Hematopoietic multipotent progenitor cell treated with erythropoietin and hydrocortisone succinate and interleukin-3 and kit ligand, for 4 days (in vitro differentiated cells): Measurements from ENCODE around the gene DNHD1.

Experiments used
- DNase-seq: peaks from one replicate; pipeline ENCODE4 v3.0.0-alpha.2; 2015

The DNHD1 gene

DNA sequence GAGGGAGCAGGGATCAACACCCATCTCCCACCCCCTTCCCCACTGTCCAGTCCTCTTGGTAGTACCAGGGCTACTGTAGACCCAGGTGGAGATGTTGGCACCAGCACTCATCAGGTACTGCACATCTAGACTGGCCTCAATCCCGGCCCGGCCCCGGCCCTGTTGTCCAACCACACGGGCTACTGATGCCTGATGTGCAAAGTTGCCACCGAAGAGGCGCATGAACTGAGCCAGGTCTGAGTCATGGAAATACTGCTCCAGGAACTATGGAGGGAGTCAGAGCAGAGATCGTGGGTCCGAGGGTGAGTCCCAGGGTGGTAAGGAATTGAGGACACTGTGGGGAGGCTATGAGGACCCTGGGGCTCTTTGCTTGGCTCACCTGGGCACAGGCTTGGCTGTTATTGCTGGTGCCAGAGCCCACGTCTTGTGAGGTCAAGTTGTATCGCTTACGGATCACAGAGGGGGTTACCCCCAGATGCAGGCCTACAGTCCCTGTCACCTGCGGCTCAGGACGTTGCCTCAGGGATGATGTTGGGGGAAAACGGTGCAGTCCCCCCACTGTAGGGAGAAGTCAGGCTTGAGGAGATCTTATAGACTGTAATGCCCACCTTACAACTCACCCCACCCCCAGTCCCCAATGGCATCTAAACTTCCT lies 119.6 kb downstream of the DNHD1 start:
- no peak for DNase-seq

DNA sequence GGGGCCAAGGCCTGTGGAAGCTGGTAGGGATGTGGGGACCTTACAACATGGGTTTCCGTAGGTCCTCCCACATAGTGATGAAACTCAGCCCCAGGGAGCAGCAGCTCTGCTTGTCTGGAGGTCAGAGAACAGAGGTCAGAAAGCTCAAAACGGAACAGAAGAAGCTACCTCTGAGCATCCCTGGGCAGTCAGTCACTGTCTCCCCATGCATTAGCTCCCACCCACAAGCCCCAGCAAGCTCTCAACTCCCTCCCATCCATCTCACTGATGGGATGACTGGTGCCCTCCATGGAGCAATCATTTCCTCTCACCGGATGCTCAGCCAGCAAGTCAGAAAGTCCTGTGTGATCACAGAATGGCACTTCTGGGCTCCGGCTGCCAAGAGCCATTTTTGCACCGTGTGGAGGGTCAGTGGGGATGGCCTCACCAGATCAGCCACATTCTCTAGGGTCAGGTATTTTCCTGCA lies 120.3 kb downstream of the DNHD1 start:
- DNase-seq, result no peak

DNA sequence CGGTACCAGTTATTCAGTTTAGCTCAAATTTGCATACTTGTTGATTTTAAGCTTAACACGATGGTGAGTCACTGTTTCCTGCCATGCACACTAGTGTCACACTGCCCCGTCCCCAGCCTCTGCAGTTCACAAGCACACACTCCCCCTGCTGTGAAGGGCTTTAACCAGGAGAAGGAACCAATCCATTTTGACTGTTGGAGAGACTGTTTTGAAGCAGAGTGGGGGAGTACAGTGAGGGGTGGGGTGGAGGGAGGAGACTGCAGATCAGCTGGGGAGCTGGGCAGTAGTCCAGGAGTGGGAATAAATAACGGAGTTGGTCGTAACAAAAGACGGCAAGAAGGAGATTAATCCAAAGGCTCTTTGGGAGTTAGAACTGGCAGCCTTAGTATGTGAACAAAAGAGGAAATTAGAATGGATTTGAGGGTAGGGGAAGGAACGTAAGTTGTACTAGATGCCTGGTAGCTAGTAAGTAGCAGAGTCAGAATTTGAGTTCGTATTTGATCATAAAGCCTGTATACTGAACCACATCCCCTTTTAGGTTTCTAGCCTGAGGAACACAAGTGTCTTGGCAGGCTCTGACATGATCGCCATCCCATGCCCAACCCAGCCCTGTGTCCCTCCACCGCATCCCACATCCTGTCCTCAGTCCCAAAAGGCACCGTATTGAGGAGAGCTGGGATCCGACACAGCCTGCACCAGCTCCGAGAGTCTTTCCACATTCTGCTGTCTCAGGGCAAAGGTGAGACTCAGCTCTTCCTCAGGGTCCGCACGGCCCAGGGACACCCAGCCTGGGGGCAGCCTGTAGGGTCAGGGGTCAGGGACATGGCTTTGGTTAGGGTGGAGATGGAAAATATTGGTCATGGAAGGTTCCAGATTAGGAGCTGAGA lies 121.3 kb downstream of the DNHD1 start:
- peak; percentile 92 for DNase-seq

DNA sequence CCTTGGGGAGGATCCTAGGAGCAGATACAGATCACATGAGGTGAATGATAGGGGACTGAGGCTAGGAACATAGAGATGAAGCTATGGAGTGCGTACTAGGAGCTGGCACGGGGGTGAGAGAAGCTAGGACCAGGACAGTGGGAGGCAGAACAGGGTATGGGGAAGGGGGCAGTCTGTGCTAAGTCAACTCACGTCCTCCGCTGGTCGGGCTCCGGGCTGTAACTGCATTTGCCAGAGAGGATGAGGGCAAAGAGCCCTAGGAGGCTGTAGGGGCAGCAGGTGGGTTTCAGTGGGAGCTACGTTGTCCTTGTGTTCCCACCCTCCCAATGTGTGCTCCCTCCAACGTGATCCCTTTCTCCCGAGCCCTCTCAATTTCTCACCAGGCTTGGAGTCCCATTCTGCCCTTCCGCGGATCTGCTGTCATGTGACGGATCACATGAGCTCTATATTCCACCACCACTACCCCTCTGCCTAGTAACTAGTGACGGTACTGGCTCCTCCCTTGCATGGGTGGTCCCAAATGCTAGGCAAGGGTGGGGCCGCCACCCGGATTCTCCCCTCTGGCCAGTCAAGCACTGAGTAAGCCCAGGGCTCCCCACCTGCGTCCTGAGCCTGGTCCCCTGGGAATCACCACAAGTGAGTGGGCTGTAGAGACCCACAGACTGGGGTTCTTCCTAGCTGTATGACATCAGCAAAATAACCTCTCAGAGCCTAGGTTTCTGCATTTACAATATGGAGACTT lies 122.1 kb downstream of the DNHD1 start, which contains the start of gene TPP1:
TPP1 (minus strand) TSS at position 419 of the 742 bp plus-strand sequence; CDS start at position 397, 22 bp downstream.
- peak; percentile 97 for DNase-seq

DNA sequence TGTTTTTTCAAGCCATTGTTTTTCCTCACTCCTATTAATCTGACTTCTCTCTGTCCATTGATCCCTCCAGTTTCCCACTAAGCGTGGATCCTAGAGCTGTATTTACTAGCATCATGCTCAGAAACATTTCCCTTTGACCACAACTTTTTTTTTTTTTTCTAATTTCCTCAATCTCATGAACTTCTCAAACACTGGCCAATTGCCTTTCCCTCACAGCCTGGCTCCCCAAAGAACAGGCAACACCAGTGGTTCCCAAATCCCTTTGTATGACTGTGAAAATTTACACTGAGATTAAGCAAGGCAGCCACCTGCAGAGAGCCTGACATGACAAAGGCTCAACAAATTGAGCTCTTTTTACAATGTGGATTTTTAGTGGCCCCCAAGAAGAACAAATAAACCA lies 123.6 kb downstream of the DNHD1 start:
- no peak for DNase-seq
